NCI-H1694 treated with DMSO at 0.1 percent for 48 hours (cell line): ENCODE data around the gene PCNX2.

Experiments used
- DNase-seq: peaks from one replicate; lab custom pipeline; 2025; lab: John Stamatoyannopoulos, UW

The PCNX2 gene

GRCh38 chr1:232962761-232963745 lies 332.5 kb downstream of the PCNX2 start:
- DNase-seq = no peak

- no peak for DNase-seq
These were observed 337.5 kb downstream of the PCNX2 start for GRCh38 chr1:232958067-232958466.

- no peak for DNase-seq
These were observed 339.4 kb downstream of the PCNX2 start for GRCh38 chr1:232956081-232956480.

GRCh38 chr1:232954594-232955365 lies 340.7 kb downstream of the PCNX2 start:
- no peak for DNase-seq

- DNase-seq = peak; percentile 40
These were observed 342.7 kb downstream of the PCNX2 start for GRCh38 chr1:232952514-232953499.

GRCh38 chr1:232951605-232952004 lies 343.9 kb downstream of the PCNX2 start:
- no peak for DNase-seq

GRCh38 chr1:232951180-232951579 lies 344.3 kb downstream of the PCNX2 start:
- DNase-seq = no peak

GRCh38 chr1:232950197-232951176 lies 345.0 kb downstream of the PCNX2 start, which contains the start of gene NTPCR:
TSS of gene NTPCR (plus strand) at chr1:232950611. CDS start at chr1:232950711, 100 bp downstream.
- DNase-seq = peak; percentile 89

- no peak for DNase-seq
These were observed 345.8 kb downstream of the PCNX2 start for GRCh38 chr1:232949636-232950196.

GRCh38 chr1:232944347-232944746 lies 351.2 kb downstream of the PCNX2 start:
- no peak for DNase-seq

- DNase-seq = no peak
These were observed 351.8 kb downstream of the PCNX2 start for GRCh38 chr1:232943679-232944252.

GRCh38 chr1:232942413-232943294 lies 352.9 kb downstream of the PCNX2 start:
- DNase-seq = no peak

- DNase-seq = no peak
These were observed 355.3 kb downstream of the PCNX2 start for GRCh38 chr1:232940262-232940661.

GRCh38 chr1:232939748-232940147 lies 355.8 kb downstream of the PCNX2 start:
- DNase-seq = no peak

GRCh38 chr1:232938926-232939325 lies 356.6 kb downstream of the PCNX2 start:
- no peak for DNase-seq

- no peak for DNase-seq
These were observed 357.7 kb downstream of the PCNX2 start for GRCh38 chr1:232937741-232938375.

GRCh38 chr1:232936941-232937340 lies 358.6 kb downstream of the PCNX2 start:
- no peak for DNase-seq
